Gastroesophageal sphincter (tissue), 4 donors: ENCODE measurements around the gene MYCL. TPM values are rescaled to one million over a fixed set of nuclear protein-coding genes. Genes with fewer than 3 reads are reported as not detected.
"Not testable (repeated sequence)": the region's sequence is repeated elsewhere in the genome, so short reads cannot be mapped to it uniquely, and the experiment has no call there.

Experiments used
- ATAC-seq: fragments of 150-250 bp; one replicate; pipeline ENCODE4 v1.9.1; 2016; ENCODE audit warnings: mild to moderate bottlenecking, moderate library complexity
- H3K27ac ChIP-seq, 4 donors: fragments of 200-600 bp; sonication (generic) in 3 of 4; 1 replicate in 3 of 4; 2 replicates in 1 of 4; pipeline ENCODE4 v1.5.1; 2016 to 2019
- H3K27me3 ChIP-seq: fragments of 200-600 bp; sonication (generic); one replicate; pipeline ENCODE4 v1.5.1; 2019
- H3K36me3 ChIP-seq, 2 donors: fragments of 200-600 bp; sonication (generic); one replicate each; pipeline ENCODE4 v1.5.1; 2019; ENCODE audit warnings: control low read depth in 1 of 2
- H3K4me1 ChIP-seq, 3 donors: fragments of 200-600 bp; sonication (generic); 1 replicate in 2 of 3; 2 replicates in 1 of 3; pipeline ENCODE4 v1.5.1; 2016 to 2019; ENCODE audit warnings: control low read depth in 2 of 3
- H3K4me3 ChIP-seq, 2 donors: fragments of 200-600 bp; sonication (generic); one replicate each; pipeline ENCODE4 v1.5.1; 2019; ENCODE audit warnings: mild to moderate bottlenecking in 1 of 2, moderate library complexity in 1 of 2
- H3K9me3 ChIP-seq, 3 donors: fragments of 200-600 bp; sonication (generic); one replicate each; pipeline ENCODE4 v1.5.1; 2017 to 2019; ENCODE audit warnings: control low read depth in 2 of 3
- CTCF ChIP-seq, 4 experiments: fragments of 200-600 bp in 2 of 4; fragments of 450-650 bp in 2 of 4; sonication (generic) in 1 of 4; IDR thresholded peaks; one replicate each; pipeline ENCODE4 v1.5.1; 2017 to 2019; ENCODE audit warnings: antibody characterized with exemption in 4 of 4, mild to moderate bottlenecking in 2 of 4, moderate library complexity in 2 of 4
- EP300 ChIP-seq: sonication (generic); formaldehyde crosslinking; IDR thresholded peaks from one replicate; pipeline ENCODE4 v1.6.1; 2017; ENCODE audit warnings: antibody characterized with exemption, mild to moderate bottlenecking
- POLR2A ChIP-seq, 2 donors: fragments of 450-650 bp; IDR thresholded peaks; one replicate each; pipeline ENCODE4 v1.6.1; 2017; ENCODE audit warnings: antibody characterized with exemption in 2 of 2, mild to moderate bottlenecking in 2 of 2, moderate library complexity in 1 of 2
- POLR2AphosphoS5 ChIP-seq: sonication (generic); formaldehyde crosslinking; IDR thresholded peaks from one replicate; pipeline ENCODE4 v1.6.1; 2017; ENCODE audit warnings: antibody characterized with exemption
- WGBS, 2 donors: methylation state at CpG; one replicate each; pipeline ENCODE4 v1.1.5; 2018; ENCODE audit warnings: low coverage in 1 of 2; 5-methylcytosine and 5-hydroxymethylcytosine counted together
- total RNA-seq, 4 donors: library from RNA; depleted of rRNA; stranded (reverse); fragments of >200 nt; gene quantifications; one replicate each; pipeline ENCODE4 v1.1.0, GENCODE V29; 2016

MYCL gene
- total RNA-seq, 4 donors from 2014 or later: 0.27 to 1.2 (median 0.69) TPM; not detected in 1

- Histone ChIP-seq H3K4me1 (peaks cover 0 to 3% (median 0%) of the 10 kb centered on the region in 3 donors), H3K36me3 (no peaks in the 10 kb centered on the region), H3K4me3 (no peak overlapping the region), H3K27ac (no peak overlapping the region), H3K27me3 (peaks cover 9% of the 10 kb centered on the region), H3K9me3 (no peaks in the 10 kb centered on the region)
- WGBS, 2 donors: 100% methylated on average over 1 of the region's 2 CpGs; no CpG with 5 or more reads in 1 of the 2 donors
- ATAC-seq: no peak
- no peak for TF ChIP-seq POLR2A (IDR thresholded peaks at IDR 0.05)
These were observed 16.1 kb upstream of the MYCL start for GRCh38 chr1:39917825-39918224.

GRCh38 chr1:39915499-39916129, 13.9 kb upstream of the MYCL start:
- H3K9me3 ChIP-seq: no peaks in the 10 kb centered on the region
- WGBS, 2 donors: 68 to 92% methylated on average over 4 to 5 of the region's 6 CpGs
- no peak overlapping the region for H3K27ac ChIP-seq
- no peak for ATAC-seq
- peaks cover 13% of the 10 kb centered on the region for H3K27me3 ChIP-seq
- no peak overlapping the region for H3K4me3 ChIP-seq
- H3K36me3 ChIP-seq: no peaks in the 10 kb centered on the region
- no peak for TF ChIP-seq POLR2AphosphoS5
- no peak for TF ChIP-seq CTCF (IDR thresholded peaks at IDR 0.05)
- TF ChIP-seq EP300: no peak
- no peaks in the 10 kb centered on the region for H3K4me1 ChIP-seq

GRCh38 chr1:39913136-39913535, 11.4 kb upstream of the MYCL start:
- not testable (repeated sequence) for H3K27ac ChIP-seq, H3K36me3 ChIP-seq, H3K9me3 ChIP-seq, H3K4me3 ChIP-seq, ATAC-seq, H3K4me1 ChIP-seq
- peaks cover 27% of the 10 kb centered on the region for H3K27me3 ChIP-seq
- WGBS, 2 donors: no CpG with 5 or more reads among the region's 30 CpGs

- no peak for ATAC-seq
- no CpG with 5 or more reads among the region's 3 CpGs for WGBS, 2 donors
- TF ChIP-seq POLR2AphosphoS5: no peak
- no peak for TF ChIP-seq EP300
- TF ChIP-seq CTCF (IDR thresholded peaks at IDR 0.05): no peak
- no peak for TF ChIP-seq POLR2A (IDR thresholded peaks at IDR 0.05)
- no peak overlapping the region for H3K4me3 ChIP-seq
- H3K27me3 ChIP-seq: peaks cover 33% of the 10 kb centered on the region
- peaks cover 0 to 10% (median 0%) of the 10 kb centered on the region in 3 donors for H3K9me3 ChIP-seq
- no peaks in the 10 kb centered on the region for H3K4me1 ChIP-seq
- H3K27ac ChIP-seq: no peak overlapping the region
- H3K36me3 ChIP-seq: no peaks in the 10 kb centered on the region
These were observed 8.5 kb upstream of the MYCL start for GRCh38 chr1:39910263-39910662.

- no peaks in the 10 kb centered on the region for H3K36me3 ChIP-seq
- TF ChIP-seq POLR2AphosphoS5: no peak
- TF ChIP-seq CTCF (IDR thresholded peaks at IDR 0.05): no peak
- TF ChIP-seq POLR2A (IDR thresholded peaks at IDR 0.05): no peak
- TF ChIP-seq EP300: no peak
- peaks cover 0 to 10% (median 0%) of the 10 kb centered on the region in 3 donors for H3K9me3 ChIP-seq
- no peaks in the 10 kb centered on the region for H3K4me1 ChIP-seq
- ATAC-seq: no peak
- H3K27ac ChIP-seq: no peak overlapping the region
- H3K27me3 ChIP-seq: peaks cover 44% of the 10 kb centered on the region
- 83 to 96% methylated on average over 2 of the region's 2 CpGs for WGBS, 2 donors
- H3K4me3 ChIP-seq: no peak overlapping the region
These were observed 6.8 kb upstream of the MYCL start for GRCh38 chr1:39908534-39908933.
